Stimulated activated naive CD8-positive, alpha-beta T cell treated with anti-CD3 and anti-CD28 coated beads, Interleukin-15, amount 100 ng/mL, for 72 hours (primary cell): ENCODE data around the gene PDS5A.
"Not testable (repeated sequence)": the region's sequence is repeated elsewhere in the genome, so short reads cannot be mapped to it uniquely, and the experiment has no call there.

Experiments
- ATAC-seq: fragments of 150-1000 bp; cut with Tn5 transposase; 2 replicates; pipeline ENCODE4 v1.10.0; 2021; ENCODE audit warnings: mild to moderate bottlenecking, moderate library complexity
- DNase-seq, 2 donors: peaks; one replicate each; pipeline ENCODE4 v3.0.0; 2021 to 2022
- H3K27ac Mint-ChIP-seq, 2 donors: one replicate each; pipeline ENCODE4 v1.8.0; 2022; ENCODE audit warnings: mild to moderate bottlenecking in 2 of 2, mixed read lengths in 2 of 2, moderate library complexity in 2 of 2
- H3K27me3 Mint-ChIP-seq: one replicate; pipeline ENCODE4 v1.8.0; 2022; ENCODE audit warnings: mixed read lengths
- H3K4me1 Mint-ChIP-seq: one replicate; pipeline ENCODE4 v1.8.0; 2022; ENCODE audit warnings: mild to moderate bottlenecking, mixed read lengths
- H3K4me3 Mint-ChIP-seq, 2 donors: one replicate each; pipeline ENCODE4 v1.8.0; 2022; ENCODE audit warnings: mild to moderate bottlenecking in 2 of 2, mixed read lengths in 2 of 2, moderate library complexity in 1 of 2
- H3K9me3 Mint-ChIP-seq, 2 donors: one replicate each; pipeline ENCODE4 v1.8.0; 2022; ENCODE audit warnings: mixed read lengths in 2 of 2

The PDS5A gene

DNA sequence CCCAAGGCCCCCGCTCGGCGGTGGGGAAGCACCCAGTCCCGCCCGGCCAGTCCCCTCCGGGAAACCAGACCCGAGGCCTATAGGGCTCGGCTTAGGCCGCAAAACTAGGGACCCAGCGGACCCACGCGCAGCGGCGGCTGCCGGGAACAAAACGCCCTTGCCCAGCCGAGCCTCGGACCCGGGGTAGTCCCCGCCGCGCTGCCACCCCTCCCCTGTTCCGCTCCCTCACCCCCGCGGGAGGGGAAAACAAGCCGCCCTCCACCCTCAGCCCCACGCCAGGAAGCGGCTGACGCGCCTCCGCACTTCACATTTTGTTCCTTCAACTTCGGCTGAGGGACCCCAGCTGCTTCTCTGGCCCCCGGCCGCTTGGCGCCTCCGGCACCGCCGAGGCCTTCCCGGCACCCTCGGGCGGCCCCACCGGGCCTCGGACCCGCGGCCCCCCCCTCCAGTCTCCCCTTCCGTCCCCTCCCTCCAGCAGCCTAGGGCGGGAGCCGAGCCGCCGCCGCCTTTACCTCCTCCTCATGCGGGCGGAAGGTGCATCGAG lies 694 bp downstream of the PDS5A start:
- ATAC-seq (peak; percentile 42), DNase-seq (peak; percentile 54 to 64)
- Mint-ChIP-seq H3K27me3 (no peaks in the 10 kb centered on the region), H3K4me3 (peak overlapping the region; percentile 89 to 90), H3K4me1 (peaks cover 39% of the 10 kb centered on the region), H3K9me3 (no peaks in the 10 kb centered on the region), H3K27ac (peak overlapping the region; percentile 95 to 98)

DNA sequence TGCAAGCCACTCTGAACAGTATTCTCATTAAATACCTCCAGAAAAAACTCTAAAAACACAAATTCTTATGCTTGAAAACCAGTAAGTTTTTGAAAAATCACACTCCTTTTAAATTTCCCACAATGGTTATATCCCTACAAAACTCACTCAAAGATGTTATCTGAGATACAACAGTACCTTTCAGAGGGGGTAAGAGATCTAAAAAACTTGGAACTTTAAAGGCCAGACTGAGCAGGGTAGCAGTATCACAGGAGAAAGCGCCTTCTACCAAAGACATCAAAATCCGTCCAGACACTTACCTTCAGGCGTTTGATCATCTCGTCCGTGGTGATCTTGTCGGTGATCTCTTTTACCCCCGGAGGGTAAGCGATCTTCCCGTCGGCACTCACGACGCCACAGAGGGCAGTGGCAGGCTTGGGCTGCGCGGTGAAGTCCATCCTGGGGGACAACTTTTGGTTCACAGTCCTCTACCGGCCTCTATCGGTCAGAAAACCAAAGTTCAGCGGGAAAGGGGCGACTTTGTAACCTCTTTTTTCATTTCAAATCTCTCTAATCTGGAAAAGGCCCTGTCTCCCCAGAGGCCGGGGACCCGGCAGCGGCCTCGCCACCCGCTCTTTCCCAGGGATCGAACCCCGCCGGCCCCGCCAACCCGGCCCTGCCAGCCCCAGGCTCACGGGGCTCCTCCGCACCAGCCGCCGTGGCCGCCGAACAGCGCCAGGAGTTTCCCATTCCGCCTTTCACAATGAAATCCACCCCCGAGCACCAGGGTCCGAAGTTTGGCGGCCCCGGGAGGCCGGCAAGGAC lies 1.4 kb downstream of the PDS5A start:
- no peaks in the 10 kb centered on the region for H3K27me3 Mint-ChIP-seq
- H3K4me3 Mint-ChIP-seq, result peak overlapping the region; percentile 89 to 90
- H3K9me3 Mint-ChIP-seq, result no peaks in the 10 kb centered on the region
- ATAC-seq (peak; percentile 43), DNase-seq (peak; percentile 70 to 78)
- H3K27ac Mint-ChIP-seq, result peak overlapping the region; percentile 95 to 98
- H3K4me1 Mint-ChIP-seq, result peaks cover 41% of the 10 kb centered on the region

DNA sequence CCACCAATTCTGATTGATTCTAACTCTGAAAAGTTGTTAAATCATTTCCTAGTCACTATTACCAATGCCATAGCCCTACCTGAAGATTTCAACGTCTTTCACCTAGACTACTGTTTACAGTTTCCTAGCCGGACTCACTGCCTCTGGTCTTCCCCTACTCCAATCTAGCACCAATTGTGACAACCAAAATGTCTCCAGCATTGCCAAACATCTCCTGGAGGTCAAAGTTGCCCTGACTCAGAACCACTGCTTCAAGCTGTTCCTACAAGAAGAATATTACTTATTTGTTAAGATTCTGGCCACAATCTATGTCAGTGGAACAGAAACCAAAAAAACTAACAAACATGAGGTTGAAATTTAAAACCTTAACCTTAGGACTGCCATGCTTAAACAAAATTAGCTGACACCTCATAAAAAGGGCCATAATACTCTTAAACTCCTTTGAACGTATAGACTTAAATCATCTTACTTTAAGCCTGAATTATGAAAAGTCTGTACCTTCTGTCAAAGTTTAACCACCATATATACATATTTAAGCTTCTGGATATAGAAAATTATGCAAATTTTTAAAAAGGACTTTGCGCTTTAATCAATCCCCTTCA lies 2.1 kb downstream of the PDS5A start:
- Mint-ChIP-seq H3K9me3 (no peaks in the 10 kb centered on the region), H3K4me1 (peaks cover 48% of the 10 kb centered on the region), H3K4me3 (peak overlapping the region; percentile 89 to 90), H3K27me3 (no peaks in the 10 kb centered on the region), H3K27ac (peak overlapping the region; percentile 36 to 71)
- DNase-seq, result no peak
- no peak for ATAC-seq

DNA sequence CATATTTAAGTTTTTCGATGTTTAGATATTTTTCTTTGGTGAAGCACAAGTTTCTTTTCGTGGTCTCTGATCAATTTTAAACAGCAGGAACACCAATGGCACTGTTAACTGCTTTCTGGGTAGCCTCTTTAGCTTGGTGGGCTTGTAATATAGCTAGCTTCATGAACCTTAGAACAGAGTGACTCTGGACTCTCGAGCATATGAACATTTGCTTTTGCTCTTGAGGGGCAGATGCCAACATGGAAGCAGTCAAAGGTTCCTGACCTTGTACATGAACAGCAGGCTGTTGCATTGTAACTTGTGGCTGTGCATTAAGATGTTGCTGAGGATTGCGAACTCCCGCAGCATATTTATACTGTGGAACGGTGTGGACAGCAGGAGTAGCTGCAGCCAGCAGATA lies 4.7 kb downstream of the PDS5A start:
- H3K27ac Mint-ChIP-seq, result not testable (repeated sequence)
- Mint-ChIP-seq H3K4me1 (peaks cover 56% of the 10 kb centered on the region), H3K4me3 (peak overlapping the region in 1 of 2 donors; percentile 57)

DNA sequence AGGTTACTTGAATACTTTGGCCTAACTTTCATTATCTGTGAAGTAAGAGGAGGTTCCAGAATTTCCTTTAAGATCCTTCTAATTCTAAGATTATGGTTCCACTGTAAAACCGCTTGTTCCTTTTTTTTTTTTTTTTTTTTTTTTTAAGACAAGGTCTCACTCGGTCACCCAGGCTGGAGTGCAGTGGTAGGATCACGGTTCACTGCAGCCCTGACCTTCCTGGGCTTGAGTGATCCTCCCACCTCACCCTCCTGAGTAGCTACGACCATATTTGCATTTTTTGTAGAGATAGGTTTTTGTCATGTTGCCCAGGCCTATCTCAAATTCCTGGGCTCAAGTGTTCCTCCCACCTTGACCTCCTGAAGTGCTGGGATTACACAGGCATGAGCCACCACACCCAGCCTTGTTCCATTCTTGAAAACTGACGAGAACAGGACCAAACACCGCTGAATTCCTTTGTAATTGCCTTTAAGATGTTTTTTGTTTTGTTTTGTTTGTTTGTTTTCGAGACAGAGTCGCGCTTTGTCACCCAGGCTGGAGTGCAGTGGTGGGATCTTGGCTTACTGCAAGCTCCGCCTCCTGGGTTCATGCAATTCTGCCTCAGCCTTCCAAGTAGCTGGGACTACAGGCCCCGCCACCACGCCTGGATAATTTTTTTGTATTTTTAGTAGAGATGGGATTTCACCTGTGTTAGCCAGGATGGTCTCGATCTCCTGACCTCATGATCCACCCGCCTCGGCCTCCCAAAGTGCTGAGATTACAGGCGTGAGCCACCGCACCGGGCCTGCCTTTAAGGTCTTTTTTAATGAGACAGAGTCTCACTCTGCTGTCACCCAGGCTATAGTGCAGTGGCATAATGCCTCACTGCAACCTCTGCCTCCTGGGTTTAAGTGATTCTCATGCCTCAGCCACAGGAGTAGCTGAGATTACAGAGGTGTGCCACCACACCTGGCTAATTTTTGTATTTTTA lies 6.8 kb downstream of the PDS5A start:
- no peak for DNase-seq
- H3K4me3 Mint-ChIP-seq, result peak overlapping the region; percentile 45 to 56
- ATAC-seq, result no peak
- no peaks in the 10 kb centered on the region for H3K27me3 Mint-ChIP-seq
- peaks cover 58% of the 10 kb centered on the region for H3K4me1 Mint-ChIP-seq
- peak overlapping the region; percentile 69 to 71 for H3K27ac Mint-ChIP-seq
- H3K9me3 Mint-ChIP-seq, result no peaks in the 10 kb centered on the region

More for the DNA sequence above, 4.7 kb downstream of the PDS5A start:
- H3K9me3 Mint-ChIP-seq, H3K27me3 Mint-ChIP-seq, DNase-seq, ATAC-seq: not testable (repeated sequence)

DNA sequence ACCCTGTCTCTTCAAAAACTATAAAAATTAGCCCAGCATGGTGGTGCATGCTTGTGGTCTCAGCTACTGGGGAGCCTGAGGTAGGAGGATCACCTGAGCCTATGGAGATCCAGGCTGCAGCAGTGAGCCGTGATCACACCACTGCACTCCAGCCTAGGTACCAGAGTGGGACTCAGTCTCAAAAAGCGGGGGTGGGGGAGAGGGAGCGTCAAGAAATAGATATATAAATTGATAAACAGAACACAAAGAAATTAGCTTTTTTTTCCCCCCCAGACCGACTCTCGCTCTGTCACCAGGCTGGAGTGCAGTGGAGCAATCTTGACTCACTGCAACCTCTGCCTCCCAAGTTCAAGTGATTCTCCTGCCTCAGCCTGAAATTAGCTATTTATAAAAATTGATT lies 14.1 kb downstream of the PDS5A start:
- Mint-ChIP-seq H3K27ac (peak overlapping the region in 1 of 2 donors; percentile 16), H3K4me1 (peaks cover 20% of the 10 kb centered on the region), H3K27me3 (no peaks in the 10 kb centered on the region), H3K4me3 (no peak overlapping the region), H3K9me3 (no peaks in the 10 kb centered on the region)
- no peak for ATAC-seq
- DNase-seq, result no peak

DNA sequence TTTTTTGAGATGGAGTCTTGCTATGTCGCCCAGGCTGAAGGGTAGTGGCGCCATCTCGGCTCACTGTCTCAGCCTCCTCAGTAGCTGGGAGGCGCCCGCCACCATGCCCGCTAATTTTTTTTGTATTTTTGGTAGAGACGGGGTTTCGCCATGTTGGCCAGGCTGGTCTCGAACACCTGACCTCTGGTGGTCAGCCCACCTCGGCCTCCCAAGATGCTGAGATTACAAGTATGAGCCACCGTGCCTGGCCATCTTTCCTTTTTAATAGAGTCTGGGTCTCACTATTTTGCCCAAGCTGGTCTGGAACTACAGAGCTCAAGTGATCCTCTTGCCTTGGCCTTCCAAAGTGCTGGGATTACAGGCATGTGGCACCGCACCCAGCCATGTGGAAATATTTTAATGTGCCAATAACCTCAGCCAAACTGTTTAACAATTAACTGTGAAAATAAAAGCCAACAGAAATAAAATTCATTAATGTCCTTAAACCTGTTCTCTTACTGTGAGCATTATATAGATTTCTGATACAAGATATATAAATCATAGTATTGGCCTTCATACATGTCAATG lies 16.3 kb downstream of the PDS5A start:
- Mint-ChIP-seq H3K27ac (no peak overlapping the region), H3K27me3 (no peaks in the 10 kb centered on the region), H3K4me1 (peaks cover 14% of the 10 kb centered on the region), H3K9me3 (no peaks in the 10 kb centered on the region), H3K4me3 (no peak overlapping the region)
- ATAC-seq, result no peak
- DNase-seq, result no peak

DNA sequence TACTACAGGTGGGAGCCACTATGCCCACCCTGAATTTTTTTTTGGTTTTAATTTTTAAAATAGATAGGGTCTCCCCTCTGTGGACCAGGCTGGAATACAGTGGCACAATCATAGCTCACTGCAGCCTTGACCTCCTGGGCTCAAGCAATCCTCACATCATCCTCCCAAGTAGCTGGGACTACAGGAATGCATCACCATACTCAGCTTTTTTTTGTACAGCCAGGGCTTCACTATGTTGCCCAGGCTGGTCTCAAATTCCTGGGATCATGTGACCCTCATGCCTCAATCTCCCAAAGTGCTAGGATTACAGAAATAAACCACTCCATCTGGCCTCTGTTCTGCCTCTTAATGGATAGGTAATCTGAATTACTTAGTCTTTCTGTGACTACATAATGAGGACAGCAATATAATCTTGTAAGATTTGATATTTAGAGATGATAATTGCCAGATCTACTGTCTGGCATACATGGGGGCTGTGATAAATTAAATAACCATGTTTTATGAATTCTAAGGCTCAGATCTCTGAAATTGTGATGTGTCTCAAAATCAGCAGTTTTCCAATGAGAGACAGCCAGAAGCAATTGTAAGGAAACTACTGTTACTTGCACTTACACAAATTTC lies 26.7 kb downstream of the PDS5A start:
- peaks cover 67% of the 10 kb centered on the region for H3K4me1 Mint-ChIP-seq
- ATAC-seq (no peak), DNase-seq (no peak)
- no peak overlapping the region for H3K27ac Mint-ChIP-seq
- no peaks in the 10 kb centered on the region for H3K27me3 Mint-ChIP-seq
- H3K4me3 Mint-ChIP-seq, result no peak overlapping the region
- no peaks in the 10 kb centered on the region for H3K9me3 Mint-ChIP-seq

DNA sequence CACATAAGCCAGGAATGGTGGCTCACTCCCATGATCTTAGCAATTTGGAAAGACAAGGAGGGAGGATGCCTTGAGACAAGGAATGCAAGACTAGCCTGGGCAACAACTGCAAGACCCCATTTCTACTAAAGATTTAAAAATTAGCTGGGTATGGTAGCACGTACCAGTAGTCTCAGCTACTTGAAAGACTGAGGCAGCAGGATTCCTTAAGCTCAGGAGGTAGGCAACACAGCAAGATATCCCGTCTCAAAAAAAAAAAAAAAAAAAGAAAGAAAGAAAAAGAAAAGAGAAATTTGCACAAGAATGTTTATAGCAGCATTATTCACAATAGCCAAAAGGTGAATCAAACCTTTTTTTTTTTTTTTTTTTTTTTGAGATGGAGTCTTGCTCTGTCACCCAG lies 29.7 kb downstream of the PDS5A start:
- H3K27me3 Mint-ChIP-seq, result no peaks in the 10 kb centered on the region
- ATAC-seq (no peak), DNase-seq (no peak)
- peaks cover 60% of the 10 kb centered on the region for H3K4me1 Mint-ChIP-seq
- H3K27ac Mint-ChIP-seq, result no peak overlapping the region
- no peak overlapping the region for H3K4me3 Mint-ChIP-seq
- no peaks in the 10 kb centered on the region for H3K9me3 Mint-ChIP-seq

DNA sequence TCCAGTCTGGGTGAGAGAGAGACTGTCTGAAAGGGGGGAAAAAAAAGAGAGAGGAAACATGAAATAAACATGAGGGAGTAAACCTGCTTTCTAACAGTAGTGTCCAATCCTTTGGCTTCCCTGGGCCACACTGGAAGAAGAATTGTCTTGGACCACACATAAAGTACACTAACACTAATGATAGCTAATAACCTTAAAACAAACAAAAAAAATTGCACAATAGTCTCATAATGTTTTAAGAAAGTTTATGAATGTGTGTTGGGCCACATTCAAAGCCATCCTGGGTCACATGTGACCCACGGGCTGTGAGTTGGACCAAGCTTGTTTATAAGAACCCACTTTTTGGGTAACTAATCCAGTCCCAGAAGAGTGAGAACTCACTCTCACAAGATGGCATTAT lies 30.3 kb downstream of the PDS5A start:
- ATAC-seq, result no peak
- H3K9me3 Mint-ChIP-seq, result no peaks in the 10 kb centered on the region
- peaks cover 60% of the 10 kb centered on the region for H3K4me1 Mint-ChIP-seq
- no peaks in the 10 kb centered on the region for H3K27me3 Mint-ChIP-seq
- no peak for DNase-seq
- H3K4me3 Mint-ChIP-seq, result no peak overlapping the region
- H3K27ac Mint-ChIP-seq, result peak overlapping the region in 1 of 2 donors; percentile 37

DNA sequence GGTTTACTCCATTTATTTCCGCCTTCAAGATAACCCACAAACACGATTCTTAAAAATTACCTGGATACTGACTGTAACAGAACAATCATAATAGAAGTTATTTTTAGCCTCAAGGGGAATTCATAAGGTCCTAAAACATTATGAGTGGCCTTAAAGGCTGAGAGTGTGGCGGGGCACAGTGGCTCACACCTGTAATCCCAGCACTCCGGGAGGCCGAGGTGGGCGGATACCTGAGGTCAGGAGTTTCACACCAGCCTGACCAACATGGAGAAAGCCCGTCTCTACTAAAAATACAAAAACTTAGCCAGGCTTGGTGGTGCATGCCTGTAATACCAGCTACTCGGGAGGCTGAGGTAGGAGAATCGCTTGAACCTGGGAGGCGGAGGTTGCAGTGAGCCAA lies 33.5 kb downstream of the PDS5A start:
- Mint-ChIP-seq H3K27ac (peak overlapping the region in 1 of 2 donors; percentile 48), H3K4me1 (peaks cover 75% of the 10 kb centered on the region)
- not testable (repeated sequence) for H3K4me3 Mint-ChIP-seq, H3K9me3 Mint-ChIP-seq, DNase-seq, H3K27me3 Mint-ChIP-seq, ATAC-seq

DNA sequence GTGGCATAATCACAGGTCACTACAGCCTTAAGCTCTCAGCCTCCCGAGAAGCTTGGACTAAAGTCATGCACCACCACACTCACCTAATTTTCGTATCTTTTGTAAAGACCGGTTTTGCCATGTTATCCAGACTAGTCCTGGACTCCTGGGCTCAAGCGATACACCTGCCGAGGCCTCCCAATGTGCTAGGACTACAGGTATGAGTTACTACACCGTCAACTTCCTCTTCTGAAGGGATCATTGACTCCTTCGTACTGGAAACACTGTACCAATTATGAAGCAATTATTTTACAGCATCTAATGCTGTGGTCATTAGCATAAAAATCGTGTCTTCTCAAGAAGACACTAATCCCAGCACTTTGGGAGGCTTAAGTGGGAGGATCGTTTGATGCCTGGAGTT lies 35.2 kb downstream of the PDS5A start:
- no peak for DNase-seq
- Mint-ChIP-seq H3K27me3 (no peaks in the 10 kb centered on the region), H3K27ac (peak overlapping the region in 1 of 2 donors; percentile 8), H3K4me1 (peaks cover 72% of the 10 kb centered on the region), H3K9me3 (no peaks in the 10 kb centered on the region), H3K4me3 (no peak overlapping the region)
- ATAC-seq, result no peak

DNA sequence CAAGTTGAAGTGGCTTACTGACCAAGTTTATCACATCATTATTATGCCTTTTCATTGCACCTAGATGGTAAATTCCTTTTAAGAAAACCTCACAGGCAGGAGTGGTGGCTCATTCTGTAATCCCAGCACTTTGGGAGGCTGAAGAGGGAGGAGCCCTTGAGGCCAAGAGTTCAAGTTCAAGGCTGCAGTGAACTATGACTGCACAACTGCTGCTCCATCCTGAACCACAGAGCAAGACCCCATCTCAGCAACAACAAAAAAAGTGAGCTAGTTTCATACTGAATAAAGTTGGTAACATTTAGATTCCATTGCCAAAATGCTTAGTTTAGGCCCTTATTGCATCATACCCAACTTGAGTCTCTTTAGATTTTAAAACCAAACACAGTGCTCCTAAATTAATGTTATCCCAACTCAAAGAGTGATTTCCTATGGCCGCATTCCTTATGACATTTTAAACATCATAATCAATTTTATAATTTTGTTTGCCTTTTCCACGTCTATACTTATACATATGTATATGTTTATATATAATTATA lies 36.0 kb downstream of the PDS5A start:
- Mint-ChIP-seq H3K27me3 (no peaks in the 10 kb centered on the region), H3K4me1 (peaks cover 72% of the 10 kb centered on the region)
- no peak for ATAC-seq

DNA sequence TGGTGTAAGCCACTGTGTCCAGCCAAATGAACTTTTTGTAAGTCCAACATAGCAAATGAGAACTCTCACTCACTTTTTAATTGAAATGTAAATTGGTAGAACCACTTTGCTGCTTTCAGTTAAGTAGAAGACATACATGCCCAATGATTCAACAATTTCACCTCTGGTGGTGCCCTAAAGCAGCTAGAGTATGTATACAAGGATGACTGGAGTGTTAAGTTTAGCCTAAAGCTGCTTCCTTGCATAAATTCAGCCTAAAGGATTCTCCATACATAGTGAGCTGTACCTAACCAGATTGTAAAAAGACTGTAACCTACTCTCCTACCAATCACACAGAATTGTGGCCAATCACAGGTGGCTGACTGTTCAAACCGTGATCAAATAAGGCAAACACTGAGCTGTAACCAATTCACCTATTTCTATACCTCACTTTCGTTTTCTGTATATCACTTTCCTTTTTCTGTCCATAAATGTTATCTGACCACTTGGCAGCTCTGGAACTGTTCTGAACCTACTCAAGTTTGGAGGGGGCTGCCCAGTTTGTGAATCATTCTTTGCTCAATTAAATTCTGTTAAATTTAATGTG lies 39.9 kb downstream of the PDS5A start:
- ATAC-seq, result peak; percentile 63
- Mint-ChIP-seq H3K27me3 (no peaks in the 10 kb centered on the region), H3K9me3 (no peaks in the 10 kb centered on the region), H3K4me3 (peak overlapping the region in 1 of 2 donors; percentile 29), H3K4me1 (peaks cover 84% of the 10 kb centered on the region), H3K27ac (peak overlapping the region; percentile 4 to 70)
- DNase-seq, result no peak

More for the DNA sequence above, 36.0 kb downstream of the PDS5A start:
- DNase-seq, result no peak
- Mint-ChIP-seq H3K27ac (peak overlapping the region in 1 of 2 donors; percentile 7), H3K9me3 (no peaks in the 10 kb centered on the region), H3K4me3 (no peak overlapping the region)
